Neutrophil (primary cell): ENCODE results near the gene AGPAT4.

Experiments used
- H3K27ac ChIP-seq: fragments of 200-600 bp; sonication (generic); 2 replicates; pipeline ENCODE4 v1.5.1; 2016; ENCODE audit warnings: mild to moderate bottlenecking, moderate library complexity
- H3K27me3 ChIP-seq: fragments of 200-600 bp; sonication (generic); 2 replicates; pipeline ENCODE4 v1.6.0; 2016; ENCODE audit warnings: mild to moderate bottlenecking
- H3K36me3 ChIP-seq: fragments of 200-600 bp; sonication (generic); 2 replicates; pipeline ENCODE4 v1.5.1; 2017
- H3K4me1 ChIP-seq, 2 experiments: fragments of 200-600 bp in 1 of 2; sonication (generic) in 1 of 2; 1 replicate in 1 of 2; 2 replicates in 1 of 2; pipeline versions ENCODE4 v1.5.1 to v1.6.1; 2013 to 2016; ENCODE audit warnings: low read depth in 1 of 2, low read length in 1 of 2, mild to moderate bottlenecking in 1 of 2, moderate library complexity in 1 of 2; ENCODE audit not compliant: control insufficient read depth in 1 of 2, insufficient read depth in 1 of 2
- H3K4me3 ChIP-seq, 2 experiments: fragments of 200-600 bp in 1 of 2; sonication (generic) in 1 of 2; 1 replicate in 1 of 2; 2 replicates in 1 of 2; pipeline ENCODE4 v1.5.1; 2013 to 2016; ENCODE audit warnings: low read depth in 1 of 2, low read length in 1 of 2, mild to moderate bottlenecking in 1 of 2, moderate library complexity in 1 of 2
- H3K9me3 ChIP-seq: fragments of 200-600 bp; sonication (generic); 2 replicates; pipeline ENCODE4 v1.5.1; 2016
- CTCF ChIP-seq: fragments of 200-600 bp; sonication (generic); IDR thresholded peaks from 2 replicates; pipeline ENCODE4 v1.5.1; 2016; ENCODE audit warnings: antibody characterized with exemption

The AGPAT4 gene

GRCh38 chr6:161302949-161303348, 29.1 kb upstream of the AGPAT4 start:
- H3K27me3 ChIP-seq: no peaks in the 10 kb centered on the region
- H3K27ac ChIP-seq: no peak overlapping the region
- no peaks in the 10 kb centered on the region for H3K9me3 ChIP-seq
- H3K36me3 ChIP-seq: no peaks in the 10 kb centered on the region
- H3K4me1 ChIP-seq: no peaks in the 10 kb centered on the region
- TF ChIP-seq CTCF: no peak
- H3K4me3 ChIP-seq: no peak overlapping the region

- H3K36me3 ChIP-seq: no peaks in the 10 kb centered on the region
- no peaks in the 10 kb centered on the region for H3K27me3 ChIP-seq
- no peak overlapping the region for H3K27ac ChIP-seq
- no peaks in the 10 kb centered on the region for H3K9me3 ChIP-seq
- H3K4me3 ChIP-seq: no peak overlapping the region
- H3K4me1 ChIP-seq: no peaks in the 10 kb centered on the region
- no peak for TF ChIP-seq CTCF
Measured at GRCh38 chr6:161301338-161301737, 27.5 kb upstream of the AGPAT4 start.

DNA sequence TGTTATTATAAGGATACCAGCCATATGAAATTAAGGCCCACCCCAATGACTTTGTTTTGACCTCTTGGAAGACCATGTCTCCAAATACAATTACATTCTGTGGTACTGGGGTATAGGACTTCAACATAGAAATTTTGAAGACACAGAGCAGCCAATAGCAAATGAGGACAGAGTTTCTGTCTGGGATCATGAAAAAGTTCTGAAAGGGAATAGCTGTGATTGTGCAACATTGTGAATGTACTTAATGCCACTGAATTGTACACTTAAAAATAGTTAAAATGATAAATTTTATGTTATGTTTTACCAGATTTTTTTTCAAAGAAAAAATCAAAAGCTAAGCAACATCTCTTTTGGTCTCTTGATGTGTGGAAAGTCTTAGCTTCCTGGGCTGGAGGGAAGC, 27.0 kb upstream of the AGPAT4 start:
- H3K36me3 ChIP-seq: no peaks in the 10 kb centered on the region
- H3K27ac ChIP-seq: no peak overlapping the region
- no peaks in the 10 kb centered on the region for H3K9me3 ChIP-seq
- H3K4me1 ChIP-seq: no peaks in the 10 kb centered on the region
- TF ChIP-seq CTCF: no peak
- no peaks in the 10 kb centered on the region for H3K27me3 ChIP-seq
- H3K4me3 ChIP-seq: no peak overlapping the region

GRCh38 chr6:161299726-161300125, 25.9 kb upstream of the AGPAT4 start:
- no peaks in the 10 kb centered on the region for H3K36me3 ChIP-seq
- no peaks in the 10 kb centered on the region for H3K27me3 ChIP-seq
- no peaks in the 10 kb centered on the region for H3K4me1 ChIP-seq
- H3K9me3 ChIP-seq: no peaks in the 10 kb centered on the region
- TF ChIP-seq CTCF: no peak
- H3K4me3 ChIP-seq: no peak overlapping the region
- no peak overlapping the region for H3K27ac ChIP-seq

DNA sequence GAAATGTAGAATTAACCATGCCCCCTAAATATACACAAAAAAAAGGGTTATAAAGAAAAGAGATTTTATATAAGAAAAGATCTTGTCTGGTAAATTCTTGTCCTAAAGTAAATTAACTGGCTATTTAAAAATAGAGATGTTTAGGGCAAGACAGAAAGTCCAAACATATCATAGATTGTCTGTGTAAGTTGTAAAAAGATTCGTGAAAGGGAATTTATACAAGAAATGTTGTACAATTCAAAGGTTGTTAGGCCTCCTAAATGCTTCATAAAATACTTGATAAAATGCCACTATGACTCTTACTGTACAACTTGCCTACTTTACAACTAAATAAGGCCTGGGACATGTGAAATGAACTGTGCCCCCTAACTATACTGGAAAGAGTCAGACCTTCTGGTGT, 21.9 kb upstream of the AGPAT4 start:
- Histone ChIP-seq H3K4me1 (no peaks in the 10 kb centered on the region), H3K9me3 (no peaks in the 10 kb centered on the region), H3K27me3 (no peaks in the 10 kb centered on the region), H3K27ac (no peak overlapping the region), H3K4me3 (no peak overlapping the region), H3K36me3 (no peaks in the 10 kb centered on the region)
- TF ChIP-seq CTCF: no peak

DNA sequence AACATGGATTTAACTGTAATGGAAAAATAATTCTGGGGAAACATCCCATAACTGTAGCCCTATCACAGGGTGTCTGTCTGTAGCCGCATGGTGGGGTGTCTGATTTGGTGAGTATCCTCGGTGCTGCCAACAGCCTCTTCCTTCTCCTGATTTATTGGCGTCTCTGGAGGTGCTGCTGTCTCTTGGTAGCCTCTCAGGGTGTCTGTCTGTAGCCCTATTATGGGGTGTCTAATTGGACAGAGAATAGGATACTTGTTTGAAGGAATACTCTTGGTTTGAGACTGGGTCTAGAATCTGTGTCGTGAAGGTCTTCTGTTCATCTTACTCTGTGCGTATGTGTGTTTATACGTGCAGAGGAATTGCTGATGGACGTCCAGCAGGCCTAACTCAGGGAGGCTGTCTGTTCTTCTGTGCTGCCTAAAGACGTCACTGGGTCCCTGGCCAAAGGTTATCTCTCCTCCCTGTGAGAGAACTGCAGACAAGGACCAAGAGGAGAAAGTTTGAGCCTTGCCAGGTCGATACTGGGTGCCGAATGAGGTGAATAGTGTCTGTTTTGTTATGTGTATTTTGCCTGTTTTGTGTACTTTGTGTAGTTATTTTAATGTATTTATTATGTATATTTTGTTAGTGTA, 18.9 kb upstream of the AGPAT4 start:
- H3K27me3 ChIP-seq: no peaks in the 10 kb centered on the region
- H3K36me3 ChIP-seq: no peaks in the 10 kb centered on the region

More for the DNA sequence above, 18.9 kb upstream of the AGPAT4 start:
- H3K4me1 ChIP-seq: no peaks in the 10 kb centered on the region
- H3K27ac ChIP-seq: no peak overlapping the region
- no peaks in the 10 kb centered on the region for H3K9me3 ChIP-seq
- no peak overlapping the region for H3K4me3 ChIP-seq
- no peak for TF ChIP-seq CTCF
